ENCODE measurements around the gene PANK4. TPM values are rescaled to one million over a fixed set of nuclear protein-coding genes. Genes with fewer than 3 reads are reported as not detected.
"Not testable (repeated sequence)": the region's sequence is repeated elsewhere in the genome, so short reads cannot be mapped to it uniquely, and the experiment has no call there.

PANK4 gene
- total RNA-seq, 1 experiment from 2014 or later = 18.6 TPM

- no peak for DNase-seq (ENCODE audit: low read depth)
Measured at GRCh38 chr1:2558861-2559260, 32.5 kb upstream of the PANK4 start.

DNA sequence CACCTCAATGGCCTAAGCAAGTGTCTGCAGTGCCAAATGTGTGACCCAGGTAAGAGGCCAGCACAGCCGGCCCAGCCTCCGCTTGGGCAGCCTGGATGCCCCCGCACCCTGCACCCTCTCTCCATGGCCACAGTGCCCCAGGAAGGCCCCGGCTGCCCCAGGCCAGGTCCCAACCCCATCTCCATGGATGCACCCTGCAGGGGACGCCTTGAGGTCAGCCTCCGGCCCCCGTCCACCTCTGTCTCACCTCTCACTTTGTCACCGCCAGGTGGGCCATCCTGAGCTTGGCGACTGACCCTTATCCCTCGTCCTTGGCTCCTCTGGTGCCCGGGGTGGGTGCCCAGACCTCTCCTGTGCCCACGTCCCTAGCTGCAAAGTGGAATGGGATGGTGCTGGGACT, 32.0 kb upstream of the PANK4 start:
- DNase-seq (ENCODE audit: low read depth) = no peak

- DNase-seq (ENCODE audit: low read depth) = no peak
Measured at GRCh38 chr1:2557482-2558400, 31.3 kb upstream of the PANK4 start.

- peak; percentile 35 for DNase-seq (ENCODE audit: low read depth)
Measured at GRCh38 chr1:2556678-2557481, 30.5 kb upstream of the PANK4 start.

DNA sequence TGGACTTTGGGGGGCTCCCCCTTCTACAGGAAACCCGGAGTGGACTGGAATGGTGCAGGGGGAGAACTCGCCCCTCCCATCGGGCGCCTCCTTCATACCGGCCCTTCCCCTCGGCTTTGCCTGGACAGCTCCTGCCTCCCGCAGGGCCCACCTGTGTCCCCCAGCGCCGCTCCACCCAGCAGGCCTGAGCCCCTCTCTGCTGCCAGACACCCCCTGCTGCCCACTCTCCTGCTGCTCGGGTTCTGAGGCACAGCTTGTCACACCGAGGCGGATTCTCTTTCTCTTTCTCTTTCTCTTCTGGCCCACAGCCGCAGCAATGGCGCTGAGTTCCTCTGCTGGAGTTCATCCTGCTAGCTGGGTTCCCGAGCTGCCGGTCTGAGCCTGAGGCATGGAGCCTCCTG, 29.9 kb upstream of the PANK4 start, which contains the start of gene TNFRSF14:
Gene TNFRSF14 (plus strand): TSS at position 95 of the 401 bp plus-strand sequence. CDS start 294 bp downstream, at position 389.
- peak; percentile 81 for DNase-seq (ENCODE audit: low read depth)

- DNase-seq (ENCODE audit: low read depth) = peak; percentile 56
Measured at GRCh38 chr1:2555634-2556276, 29.4 kb upstream of the PANK4 start.

- DNase-seq (ENCODE audit: low read depth) = peak; percentile 45
Measured at GRCh38 chr1:2554621-2555387, 28.4 kb upstream of the PANK4 start.

DNA sequence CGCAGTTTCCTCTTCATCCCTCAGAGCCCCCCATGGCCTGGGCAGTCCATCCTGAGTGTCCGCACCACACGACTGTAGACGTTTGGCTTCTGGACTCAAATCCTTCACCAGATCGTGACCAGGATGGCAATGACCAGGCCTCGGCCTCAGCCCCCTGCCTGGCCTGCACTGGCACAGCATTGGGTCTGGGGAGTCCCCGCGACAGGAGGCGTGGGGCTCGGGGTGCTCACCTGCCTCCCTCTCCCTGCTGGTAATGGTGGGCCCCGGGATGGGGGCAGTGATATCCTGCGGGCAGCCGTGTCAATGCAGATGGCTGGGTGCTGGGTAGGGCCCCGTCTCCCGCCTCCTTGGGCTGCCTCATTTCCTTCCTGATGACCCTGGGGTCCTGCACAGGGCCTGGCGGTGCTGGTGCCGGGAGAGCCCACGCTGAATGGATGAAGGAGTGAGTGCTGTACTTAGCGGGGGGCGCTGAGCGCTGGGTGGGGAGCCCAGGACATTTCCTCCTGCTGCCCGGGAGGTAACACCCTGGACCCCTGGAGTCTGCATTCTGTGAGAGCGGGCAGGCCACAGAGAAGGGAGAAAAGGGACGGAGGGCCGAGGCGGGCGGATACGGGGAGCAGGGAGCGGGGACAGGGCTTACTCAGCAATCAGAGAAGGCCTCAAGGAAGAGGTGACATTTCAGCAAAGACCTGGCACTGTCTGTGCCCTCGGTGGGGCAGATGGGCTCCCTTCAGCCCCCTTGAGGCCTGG, 27.6 kb upstream of the PANK4 start:
- DNase-seq (ENCODE audit: low read depth) = no peak

- not testable (repeated sequence) for DNase-seq (ENCODE audit: low read depth)
Measured at GRCh38 chr1:2553076-2553475, 26.7 kb upstream of the PANK4 start.

DNA sequence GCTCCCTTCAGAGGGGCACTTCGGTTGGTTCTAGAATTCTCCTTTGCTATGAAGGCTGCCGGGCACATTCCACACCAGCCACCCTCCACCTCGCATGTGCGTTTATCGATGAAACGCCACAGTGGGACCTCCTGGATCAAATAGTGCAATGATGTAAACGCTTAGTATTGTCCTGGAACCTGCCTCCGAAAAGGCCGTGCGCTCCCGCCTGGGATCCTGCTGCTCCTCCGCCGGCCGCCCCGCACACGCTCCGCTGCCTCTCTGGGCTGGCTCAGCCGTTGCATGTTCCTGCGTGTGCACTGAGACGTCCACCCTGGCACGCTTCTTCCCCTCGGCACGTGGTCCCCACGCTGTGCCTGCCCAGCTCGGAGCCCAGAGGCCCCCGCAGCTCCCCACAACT, 25.8 kb upstream of the PANK4 start:
- no peak for DNase-seq (ENCODE audit: low read depth)

GRCh38 chr1:2551544-2551943, 25.1 kb upstream of the PANK4 start:
- DNase-seq (ENCODE audit: low read depth) = not testable (repeated sequence)

DNA sequence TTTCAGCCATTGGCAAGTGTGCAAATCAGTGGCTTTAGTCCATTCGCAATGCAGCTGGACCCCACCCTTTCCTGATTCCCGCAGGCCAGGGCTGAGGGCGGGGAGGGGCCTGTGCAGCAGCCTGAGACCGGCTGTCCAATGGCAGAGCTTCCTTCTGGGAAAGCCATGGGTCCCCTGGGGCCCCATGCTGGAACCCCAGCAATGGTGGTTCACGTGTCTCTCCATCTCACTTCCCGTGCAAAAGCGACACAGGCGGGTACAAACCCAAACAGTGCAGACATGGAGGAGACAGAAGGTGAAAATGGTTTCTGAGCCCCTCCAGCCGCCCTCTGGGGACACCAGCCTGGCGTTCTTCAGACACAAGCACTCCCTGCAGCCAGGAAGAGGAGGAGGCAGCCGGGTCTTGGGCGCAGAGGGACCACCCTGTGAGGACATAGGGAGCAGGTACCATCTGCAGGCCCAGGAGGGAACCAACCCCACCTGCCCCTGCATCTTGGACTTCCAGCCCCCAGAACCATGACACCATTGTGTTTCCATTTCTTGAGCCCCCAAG, 24.0 kb upstream of the PANK4 start:
- not testable (repeated sequence) for DNase-seq (ENCODE audit: low read depth)

GRCh38 chr1:2549367-2550029, 23.1 kb upstream of the PANK4 start:
- DNase-seq (ENCODE audit: low read depth) = not testable (repeated sequence)

GRCh38 chr1:2548068-2548589, 21.7 kb upstream of the PANK4 start:
- DNase-seq (ENCODE audit: low read depth) = peak; percentile 83

DNA sequence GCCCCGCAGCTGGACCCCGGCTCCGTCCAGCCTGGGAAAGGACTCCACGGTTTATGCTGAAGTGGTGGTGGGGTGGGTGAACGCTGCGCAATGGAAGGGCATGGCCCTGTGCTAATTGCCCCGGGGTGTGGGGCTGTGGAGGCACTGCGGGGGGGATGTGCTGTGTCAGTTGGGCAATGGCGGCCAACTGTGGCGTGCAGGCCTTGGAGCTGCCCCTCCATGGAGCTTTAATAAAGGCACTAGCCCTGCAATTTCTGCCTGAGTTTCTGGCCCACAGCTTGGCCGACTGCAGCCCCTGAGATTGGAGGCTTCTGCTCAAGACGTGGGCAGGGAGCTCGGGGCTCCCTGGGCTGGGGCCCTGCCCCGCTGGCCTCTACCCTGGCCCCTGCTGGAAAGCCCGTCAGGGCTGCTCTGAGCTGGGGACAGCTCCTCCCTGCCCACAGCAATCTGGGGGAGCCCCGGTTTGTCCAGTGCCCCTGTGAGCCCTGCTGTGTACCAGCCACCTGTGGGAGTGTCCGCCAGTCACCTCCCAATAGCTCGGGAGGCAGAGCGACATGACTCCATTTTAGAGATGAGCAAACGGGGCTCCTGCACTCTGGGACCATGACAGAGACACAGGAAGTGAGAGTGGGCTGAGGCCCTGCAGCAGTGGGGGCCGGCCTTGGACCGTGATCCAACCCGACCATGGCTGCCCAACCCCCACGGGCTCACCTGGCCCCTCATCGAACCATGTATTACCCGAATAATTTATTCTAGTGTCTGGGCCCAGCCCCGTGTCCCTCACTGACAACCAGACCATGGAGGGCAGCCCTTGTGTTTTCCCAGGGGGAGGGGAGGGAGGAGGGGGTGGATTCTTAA, 21.0 kb upstream of the PANK4 start:
- DNase-seq (ENCODE audit: low read depth) = no peak

DNA sequence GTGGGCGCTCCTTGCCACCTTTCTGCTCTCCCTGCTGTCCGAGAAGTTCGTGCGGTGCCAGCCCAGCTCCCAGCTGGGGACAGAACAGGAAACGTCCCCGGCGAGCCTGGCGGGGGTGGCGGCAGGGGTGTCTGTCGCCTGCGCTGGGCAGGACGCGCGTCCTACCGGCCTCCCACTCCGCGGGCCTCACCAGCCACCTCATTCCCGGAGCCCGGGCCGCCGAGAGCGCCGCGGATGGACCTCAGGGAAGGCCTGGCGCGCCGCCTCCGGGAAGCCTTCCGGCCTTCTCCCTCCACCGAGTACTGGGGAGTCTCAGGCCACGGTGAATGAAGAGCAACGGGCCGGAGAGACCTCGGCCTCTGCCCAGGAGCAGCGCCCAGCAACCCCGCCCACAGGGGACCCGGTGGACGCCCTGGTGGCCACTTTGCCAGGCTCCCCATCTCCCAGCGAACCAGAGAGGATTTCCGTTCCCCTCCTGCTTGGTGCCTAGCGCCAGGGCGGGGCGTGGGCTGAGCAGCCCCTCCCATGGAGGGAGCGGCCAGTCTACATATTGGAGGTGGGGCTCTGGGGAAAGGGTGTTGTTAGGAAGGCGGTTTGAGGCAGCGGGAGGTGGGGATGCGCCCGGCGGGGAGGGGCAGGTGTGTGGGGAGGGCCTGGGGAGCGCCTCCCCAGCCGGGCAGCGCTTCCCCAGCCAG, 20.3 kb upstream of the PANK4 start:
- peak; percentile 94 for DNase-seq (ENCODE audit: low read depth)

DNA sequence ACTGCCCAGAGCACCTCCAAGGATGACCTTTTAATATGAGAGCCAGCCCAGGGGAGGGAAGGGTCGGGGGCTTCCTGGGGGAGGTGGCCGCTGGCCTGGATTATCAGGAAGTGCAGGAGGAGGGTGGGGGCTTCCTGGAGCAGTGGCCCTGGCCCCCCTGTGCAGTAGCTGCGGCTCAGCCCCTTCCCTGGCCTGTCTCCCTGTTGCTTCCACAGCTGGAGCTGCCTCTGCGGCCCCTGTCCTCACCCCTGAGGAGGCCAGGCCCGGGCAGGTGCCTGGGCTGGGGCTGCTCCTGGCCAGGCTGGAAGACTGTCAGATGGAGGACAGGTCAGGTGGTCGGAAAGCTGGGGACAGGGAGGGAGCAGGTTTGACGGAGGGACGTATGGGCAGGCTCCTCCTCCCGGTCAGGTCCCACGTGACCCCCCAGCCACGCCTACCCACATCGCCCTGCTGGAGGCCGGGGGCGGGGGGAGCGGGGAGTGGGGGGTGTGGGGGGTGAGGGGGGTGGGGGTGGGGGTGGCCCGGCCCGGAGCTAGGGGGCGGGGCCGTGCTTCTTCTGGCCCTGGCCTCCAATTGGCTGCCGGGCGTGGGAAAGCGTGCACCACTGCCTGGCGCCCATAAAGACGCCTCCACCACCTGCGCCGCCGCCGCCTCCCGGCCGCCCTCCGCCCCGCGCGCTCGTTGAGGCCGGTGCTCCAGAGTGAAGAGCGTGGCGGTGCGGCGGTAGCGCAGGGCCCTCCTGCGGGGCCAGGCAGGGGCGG, 19.5 kb upstream of the PANK4 start:
- DNase-seq (ENCODE audit: low read depth) = peak; percentile 88

All from Daoy (cell line).